GM19395 (cell line): ENCODE results near the gene EZR.

Experiments used
- ATAC-seq: cut with Tn5 transposase; IDR thresholded peaks from one replicate; pipeline ENCODE4 v1.9.1; 2021; ENCODE audit warnings: mild to moderate bottlenecking, moderate library complexity; ENCODE audit not compliant: unreplicated experiment

EZR gene

DNA sequence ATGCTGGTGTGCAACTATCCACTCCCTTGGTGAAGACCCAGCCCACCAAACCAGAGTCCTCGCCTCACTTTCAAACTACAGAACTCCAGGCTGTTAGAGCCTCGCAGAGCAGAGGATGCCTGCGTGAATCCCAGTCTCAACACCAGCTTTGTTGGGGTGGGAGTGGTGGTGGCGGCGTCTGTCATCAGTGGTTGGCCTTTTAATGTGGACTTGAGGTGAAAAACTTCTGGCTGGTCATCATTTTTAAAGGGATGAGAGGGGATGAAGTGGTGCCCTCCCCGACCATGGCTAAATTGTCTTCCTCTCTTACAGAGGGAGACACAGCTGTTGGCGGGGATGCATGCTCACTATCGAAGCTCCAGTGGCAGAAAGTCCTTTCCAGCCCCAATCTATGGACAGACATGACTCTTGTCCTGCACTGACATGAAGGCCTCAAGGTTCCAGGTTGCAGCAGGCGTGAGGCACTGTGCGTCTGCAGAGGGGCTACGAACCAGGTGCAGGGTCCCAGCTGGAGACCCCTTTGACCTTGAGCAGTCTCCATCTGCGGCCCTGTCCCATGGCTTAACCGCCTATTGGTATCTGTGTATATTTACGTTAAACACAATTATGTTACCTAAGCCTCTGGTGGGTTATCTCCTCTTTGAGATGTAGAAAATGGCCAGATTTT lies 54.9 kb downstream of the EZR start:
- ATAC-seq: no peak

DNA sequence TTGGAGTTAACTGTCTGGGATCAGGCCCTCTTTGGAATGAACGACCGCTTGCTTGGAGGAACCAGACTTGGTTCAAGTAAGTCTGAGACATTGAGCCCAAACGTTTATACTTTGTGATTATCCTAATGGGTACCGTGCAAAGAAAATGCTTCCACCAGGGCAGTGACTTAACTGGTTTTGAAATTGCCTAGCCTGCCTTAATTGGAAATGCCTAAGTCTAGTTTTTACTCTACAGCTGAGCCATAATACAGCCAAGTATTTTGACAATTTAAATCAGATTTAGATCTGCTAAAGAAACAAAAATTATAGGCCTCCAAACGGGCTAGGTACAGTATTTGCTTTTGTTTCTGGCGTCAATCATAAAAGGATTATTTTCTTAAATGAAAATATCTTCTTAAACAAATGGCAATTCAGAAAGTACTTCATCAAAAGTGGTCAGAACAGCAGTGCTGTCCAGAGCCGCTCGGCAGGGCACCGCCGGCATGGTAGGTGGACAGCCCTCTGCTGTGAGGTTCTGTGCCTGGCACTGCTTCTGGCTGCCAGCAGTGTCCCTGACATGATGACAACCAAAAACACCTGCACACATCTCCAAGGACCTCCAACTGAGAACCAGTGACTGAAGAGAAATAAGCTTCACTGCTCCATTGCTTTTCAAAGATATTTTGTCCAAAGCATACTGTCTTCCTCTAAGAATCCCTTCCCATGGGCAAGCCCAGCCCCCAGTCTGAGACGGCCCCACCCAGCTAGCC lies 55.6 kb downstream of the EZR start:
- ATAC-seq: no peak

DNA sequence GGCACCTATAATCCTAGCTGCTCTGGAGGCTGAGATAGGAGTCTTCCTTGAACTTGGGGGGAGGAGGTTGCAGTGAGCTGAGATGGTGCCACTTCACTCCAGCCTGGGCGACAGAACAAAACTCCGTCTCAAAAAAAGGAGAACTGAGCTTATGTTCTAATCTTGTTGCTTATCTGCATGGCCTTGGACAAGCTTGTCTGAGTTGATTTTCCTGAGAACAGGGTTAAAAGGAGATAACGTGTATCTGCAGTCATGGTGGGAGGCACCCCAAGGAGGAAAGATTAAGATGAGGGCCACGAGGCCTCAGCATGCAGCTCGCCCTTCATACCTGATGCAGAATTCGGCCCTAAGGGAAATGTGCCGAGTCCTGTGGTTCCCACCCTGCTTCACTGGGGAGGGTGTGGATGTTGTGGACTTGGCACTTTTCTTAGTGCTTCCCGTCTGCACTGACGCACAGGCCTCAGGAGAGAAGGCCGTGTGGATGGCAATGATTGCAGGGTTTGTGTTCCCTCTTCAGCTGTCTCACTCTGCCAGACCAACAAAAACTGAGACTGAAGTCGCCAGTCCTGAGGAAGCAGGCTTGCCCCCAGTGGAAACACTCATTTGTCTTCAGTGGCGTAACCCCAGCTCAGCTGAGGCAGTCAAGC lies 56.3 kb downstream of the EZR start:
- ATAC-seq: no peak

DNA sequence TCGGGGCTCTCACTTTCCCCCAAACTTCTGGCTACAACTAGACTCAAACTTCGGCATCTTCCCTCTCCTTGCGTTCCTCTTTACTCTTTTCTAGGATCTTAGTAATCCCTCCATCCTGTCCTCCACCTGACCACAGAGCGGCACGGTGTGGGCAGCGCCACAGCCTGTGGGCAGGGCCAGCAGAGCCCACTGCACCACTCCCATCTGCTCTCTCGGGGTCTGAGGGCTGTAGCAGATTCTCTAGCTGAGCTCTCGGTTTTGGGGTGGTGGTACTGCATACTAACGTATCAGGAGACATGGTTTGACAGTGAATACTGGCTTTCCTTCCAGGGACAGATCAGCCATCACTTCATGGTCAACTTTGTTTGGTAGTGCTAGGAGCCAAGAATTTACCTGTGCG lies 57.4 kb downstream of the EZR start:
- no peak for ATAC-seq

DNA sequence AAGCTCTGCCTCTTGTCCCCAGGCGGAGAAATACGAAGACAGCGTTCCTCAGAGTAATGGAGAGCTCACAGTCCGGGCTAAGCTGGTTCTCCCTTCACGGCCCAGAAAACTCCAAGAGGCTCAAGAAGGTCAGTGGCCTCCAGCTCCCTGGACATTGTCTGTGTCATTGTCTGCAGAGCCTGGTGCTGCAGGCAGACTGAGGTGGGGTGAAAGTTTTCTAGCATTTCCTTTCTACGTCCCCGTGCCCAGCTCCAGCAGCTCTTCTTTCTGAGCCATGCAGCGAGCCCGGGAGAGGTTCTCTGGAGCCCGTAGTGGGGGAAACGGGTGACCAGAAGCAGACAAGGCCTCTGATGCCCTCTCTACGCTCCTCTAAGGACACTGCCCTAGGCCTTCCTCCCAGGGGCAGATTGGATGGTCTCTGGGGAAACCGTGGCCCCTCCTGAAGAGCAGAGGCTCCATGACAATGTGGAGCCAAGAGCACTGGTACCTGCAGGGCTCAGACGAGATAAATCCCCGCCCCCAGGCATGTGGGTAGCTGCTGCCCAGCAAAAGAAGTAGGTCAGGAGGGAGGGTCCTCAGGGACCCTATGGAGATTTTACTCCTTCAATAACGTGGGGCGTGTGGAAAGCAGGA lies 58.4 kb downstream of the EZR start:
- no peak for ATAC-seq

DNA sequence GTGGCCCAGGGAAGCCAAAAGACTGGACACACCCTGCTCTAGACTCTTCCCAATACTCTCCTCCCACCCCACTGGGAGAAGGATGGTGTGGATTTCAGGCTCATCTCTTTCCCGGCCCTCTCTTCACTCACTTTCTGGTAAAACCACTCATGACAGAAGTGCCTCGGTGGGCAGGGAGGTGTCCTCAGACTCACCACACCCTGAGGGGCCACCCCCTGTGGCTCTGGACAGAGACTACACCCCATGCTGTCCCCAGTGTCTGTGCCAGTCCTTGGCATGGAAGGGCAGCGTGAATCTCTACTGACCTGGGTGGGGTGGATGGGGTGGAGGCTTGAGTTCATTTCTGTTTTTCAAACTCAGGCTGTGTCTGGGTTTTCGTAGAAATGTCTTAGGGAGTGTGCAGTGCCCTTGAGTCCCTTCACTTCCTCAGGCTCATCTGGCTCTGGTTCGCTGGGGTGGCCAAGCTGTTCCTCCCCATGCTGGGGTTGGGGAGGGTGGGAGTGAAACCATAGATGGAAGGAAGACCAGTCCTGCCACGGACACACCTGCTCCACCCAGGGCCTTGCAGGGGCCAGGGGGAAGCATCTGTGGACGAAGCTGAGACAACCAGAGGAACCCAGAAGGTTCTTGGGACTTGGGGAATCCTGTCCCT lies 59.1 kb downstream of the EZR start:
- no peak for ATAC-seq

DNA sequence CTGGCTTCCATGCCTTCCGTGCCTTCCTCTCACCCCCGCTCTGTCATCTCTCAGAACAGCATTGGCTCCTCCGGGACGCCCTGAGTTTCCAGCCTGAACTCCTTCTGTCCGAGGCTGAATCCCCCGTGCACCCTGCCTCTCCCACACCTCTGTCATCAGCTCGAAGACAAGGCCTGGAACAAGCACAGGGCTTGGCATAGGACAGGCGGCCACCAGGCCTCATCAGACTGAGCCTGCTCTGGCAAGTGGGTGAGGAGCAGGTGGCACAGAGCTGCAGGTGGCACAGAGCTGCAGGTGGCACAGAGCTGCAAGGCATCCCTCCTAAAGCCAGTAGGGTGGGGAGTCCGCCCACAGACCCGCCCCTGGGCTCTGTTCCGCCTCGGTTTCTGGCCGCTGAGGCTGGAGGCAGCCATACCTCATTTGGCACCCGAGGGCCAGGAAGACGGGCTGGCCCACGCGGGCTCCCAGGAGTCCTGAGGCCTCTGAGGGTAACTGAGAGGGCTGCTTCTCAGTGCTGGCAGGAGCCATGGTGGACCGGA lies 60.2 kb downstream of the EZR start:
- no peak for ATAC-seq

DNA sequence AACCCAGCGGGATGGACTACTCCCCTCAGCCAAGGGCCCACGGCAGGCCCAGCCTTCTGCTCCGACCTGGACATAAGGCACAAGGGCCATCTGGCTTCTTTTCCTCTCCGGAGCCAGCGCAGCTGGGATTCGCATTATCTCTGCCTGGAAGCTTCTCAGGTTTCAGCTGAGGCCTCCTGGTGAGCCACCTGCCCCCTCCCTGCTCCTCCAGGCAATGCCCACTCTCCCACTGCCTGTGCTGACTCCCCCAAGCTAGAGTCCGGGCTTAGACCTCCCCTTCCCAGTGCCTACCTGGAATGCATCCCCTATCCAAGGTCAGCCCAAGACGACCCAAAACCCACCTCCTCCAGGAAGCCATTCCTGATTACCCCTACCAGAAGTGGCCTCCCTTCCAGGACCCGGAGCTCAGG lies 60.7 kb downstream of the EZR start:
- ATAC-seq: no peak

DNA sequence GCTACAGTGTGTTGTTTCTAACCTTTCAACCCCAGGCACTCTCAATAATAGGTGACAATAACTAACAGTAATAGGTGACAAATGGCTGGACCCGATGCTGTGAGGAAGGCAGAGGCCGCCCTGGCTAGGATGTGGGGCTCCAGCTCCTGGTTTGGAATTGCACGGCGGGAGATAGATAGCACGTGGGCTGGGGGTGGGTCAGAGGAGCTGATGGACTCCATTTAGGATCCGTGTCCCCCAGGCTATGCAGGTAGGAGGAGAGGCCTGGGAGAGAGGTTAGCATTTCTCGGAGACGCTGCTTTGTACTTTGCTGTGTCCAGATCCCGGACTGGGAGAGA lies 61.4 kb downstream of the EZR start:
- no peak for ATAC-seq

DNA sequence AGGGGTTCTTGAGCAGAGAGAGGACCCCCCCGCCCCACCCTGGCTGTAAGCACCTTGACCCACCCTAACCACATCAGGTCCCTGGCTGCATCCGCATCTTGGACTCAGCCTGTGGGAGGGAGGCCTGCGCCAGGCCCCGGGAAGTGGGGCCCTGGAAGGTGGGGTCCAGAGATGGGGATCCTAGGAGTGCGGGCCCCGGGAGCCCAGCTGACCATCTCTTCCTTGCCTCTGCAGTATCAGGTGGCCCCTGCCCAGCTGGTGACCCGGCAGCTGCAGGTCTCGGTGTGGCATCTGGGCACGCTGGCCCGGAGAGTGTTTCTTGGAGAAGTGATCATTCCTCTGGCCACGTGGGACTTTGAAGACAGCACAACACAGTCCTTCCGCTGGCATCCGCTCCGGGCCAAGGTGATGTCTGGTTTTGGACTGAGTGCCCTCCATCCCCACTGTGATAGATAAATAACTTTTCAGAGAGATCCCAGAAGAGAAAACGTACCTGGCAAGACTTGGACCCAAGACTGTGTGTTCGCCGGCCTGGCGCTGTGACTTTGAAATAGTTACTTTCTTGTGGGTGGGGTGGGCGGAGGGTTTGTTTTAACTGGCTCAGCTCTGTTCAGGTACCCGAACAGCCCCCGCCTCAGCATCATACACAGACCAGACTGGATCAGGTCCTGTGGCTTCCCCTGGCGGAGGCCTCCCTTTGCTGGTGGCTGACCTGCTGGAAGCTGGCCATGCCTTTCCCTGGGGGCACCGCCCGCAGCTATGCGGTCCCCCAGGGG lies 62.0 kb downstream of the EZR start:
- ATAC-seq: no peak

DNA sequence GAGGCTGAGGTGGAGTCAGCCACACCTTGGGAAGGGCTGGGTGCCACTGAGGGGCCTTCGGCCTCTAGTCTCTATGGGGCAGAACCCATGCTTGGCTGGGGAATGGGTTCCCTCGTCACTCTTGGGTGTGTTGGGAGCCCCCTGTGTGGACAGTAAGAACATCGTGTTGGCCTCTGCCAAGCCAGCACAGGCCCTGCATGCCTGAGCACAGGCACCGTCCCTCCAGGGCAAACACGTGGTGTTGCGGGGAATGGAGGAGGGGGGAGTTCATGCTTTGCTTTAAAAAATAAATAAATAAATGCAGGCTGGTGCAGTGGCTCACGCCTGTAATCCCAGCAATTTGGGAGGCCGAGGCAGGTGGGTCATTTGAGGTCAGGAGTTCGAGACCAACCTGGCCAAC lies 63.0 kb downstream of the EZR start:
- no peak for ATAC-seq

DNA sequence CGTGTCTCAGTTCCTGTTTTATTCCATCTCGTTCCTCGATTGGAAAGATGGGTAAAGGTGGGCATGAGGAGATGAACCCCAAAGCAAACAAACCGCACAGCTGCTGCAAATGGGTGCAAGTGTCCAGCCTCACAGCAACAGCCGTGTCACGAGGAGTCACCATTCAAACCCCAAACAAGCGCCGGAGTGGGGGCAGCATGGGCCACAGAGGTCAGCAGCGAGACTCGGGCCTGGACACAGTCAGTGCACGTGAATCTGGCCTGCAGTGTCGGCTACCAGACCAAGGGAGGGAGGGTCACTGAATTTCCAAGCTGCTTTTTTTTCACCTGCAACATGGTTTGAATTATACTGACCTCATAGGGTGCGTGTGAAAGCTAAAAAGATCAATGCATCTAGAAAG lies 63.5 kb downstream of the EZR start:
- no peak for ATAC-seq

DNA sequence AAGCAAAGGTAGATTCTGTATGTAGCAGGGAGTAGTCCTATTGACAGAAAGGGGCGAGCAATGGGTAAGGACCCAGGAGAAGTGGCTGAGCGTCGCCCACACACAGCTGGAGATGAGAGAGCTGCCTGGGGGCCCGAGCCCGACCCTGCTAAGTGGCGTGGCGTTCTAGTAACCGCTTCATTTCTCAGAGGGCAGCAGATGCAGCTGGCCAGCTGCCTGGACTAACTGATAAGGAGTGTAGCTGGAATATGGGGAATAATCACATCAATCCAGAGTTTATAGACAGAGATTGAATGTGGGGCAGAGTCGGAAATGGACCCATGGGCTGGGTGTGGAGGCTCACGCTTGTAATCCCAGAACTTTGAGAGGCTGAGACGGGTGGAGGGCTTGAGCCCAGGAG lies 64.4 kb downstream of the EZR start:
- no peak for ATAC-seq

DNA sequence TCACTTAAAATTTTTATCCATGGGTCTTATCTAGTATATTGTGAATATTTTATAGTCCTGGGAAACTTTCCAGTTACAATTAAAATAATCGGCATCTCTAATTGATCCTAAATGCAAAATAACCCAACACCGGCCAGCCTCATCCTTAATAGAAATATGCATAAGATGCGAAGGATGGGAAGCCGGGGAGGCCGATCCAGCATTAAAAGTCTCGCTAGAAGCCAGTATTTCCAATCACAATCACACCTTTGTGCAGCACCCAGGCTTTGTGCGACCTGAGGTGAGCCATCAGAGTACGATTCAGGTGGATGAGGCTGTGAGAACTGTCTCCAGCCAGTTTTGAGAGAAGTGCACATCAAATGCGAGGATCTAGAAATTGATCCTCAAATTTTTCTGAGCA lies 65.4 kb downstream of the EZR start:
- no peak for ATAC-seq

DNA sequence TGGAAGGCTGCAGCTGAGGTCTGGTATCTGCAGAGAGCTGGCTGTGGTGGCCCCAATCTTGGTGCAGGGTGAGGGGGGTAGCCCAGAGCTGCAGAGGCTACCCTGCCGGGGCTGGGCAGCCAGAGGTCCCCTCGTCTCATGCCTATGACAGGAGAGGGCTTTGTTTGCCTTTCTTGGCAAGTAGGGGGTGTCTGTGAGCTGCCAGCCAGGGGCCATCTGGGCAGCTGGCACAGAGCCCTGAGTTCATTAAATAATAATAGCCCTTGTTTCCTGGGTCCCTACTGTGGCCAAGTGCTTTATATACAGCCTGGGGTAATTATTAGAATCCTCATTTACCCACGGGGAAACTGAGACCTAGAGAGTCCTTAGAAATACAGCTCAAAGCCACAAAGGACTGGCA lies 66.6 kb downstream of the EZR start:
- no peak for ATAC-seq

DNA sequence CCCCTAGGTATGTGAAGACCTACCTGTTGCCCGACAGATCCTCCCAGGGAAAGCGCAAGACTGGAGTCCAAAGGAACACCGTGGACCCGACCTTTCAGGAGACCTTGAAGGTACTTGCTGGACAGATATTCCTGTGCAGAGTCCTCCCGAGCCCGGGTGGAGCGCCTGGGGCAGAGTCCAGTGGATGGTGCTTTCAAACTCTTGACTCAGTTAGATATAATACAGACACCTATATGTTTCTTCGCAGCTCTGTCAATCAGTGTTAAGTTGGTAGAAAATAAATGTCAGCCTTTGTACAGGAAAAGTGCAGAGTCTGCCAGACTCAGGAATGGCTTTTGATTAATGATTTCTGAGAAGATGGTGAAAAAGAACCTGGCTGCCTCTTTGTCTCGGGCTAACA lies 67.2 kb downstream of the EZR start:
- no peak for ATAC-seq

DNA sequence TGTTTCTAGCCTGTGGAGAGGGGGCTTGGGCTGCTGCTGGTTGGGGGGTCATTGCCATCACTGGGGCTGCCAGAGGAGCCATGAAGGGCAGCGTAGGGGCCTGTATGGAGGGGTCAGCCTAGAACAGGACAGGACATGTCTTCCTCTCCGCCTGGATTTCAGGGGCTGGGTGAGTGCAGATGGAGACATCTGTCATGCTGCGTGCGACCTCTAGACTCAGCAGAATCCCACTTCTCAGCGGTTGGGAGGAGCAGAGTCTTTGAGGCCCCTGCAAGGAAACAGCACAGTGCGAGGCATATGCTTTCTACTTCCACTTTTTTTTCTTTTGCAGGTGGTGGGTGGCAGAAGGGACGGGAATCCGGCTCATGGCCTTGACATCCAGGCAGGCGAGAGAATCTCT lies 67.9 kb downstream of the EZR start:
- no peak for ATAC-seq

DNA sequence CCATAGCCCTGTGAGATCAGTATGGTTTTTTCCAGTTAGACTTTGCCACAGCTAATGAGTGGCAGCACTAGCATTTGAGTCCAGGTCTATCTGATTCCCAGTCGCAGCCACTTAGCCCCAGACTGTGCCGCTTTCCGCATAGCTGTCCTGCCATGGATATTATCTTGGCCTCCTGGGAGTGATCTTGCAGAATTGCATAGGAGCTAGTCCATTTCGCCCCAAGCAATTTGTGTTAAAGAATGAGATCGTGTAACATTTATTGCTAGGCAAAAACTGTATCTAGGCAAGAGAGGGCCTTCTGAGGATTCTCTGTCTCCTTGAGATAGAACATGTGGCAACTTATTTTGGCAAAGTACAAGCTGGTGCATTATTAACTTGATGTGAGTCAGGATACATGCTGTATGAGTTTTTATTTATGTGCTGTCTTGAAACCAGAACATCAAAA lies 74.2 kb downstream of the EZR start:
- ATAC-seq: no peak

DNA sequence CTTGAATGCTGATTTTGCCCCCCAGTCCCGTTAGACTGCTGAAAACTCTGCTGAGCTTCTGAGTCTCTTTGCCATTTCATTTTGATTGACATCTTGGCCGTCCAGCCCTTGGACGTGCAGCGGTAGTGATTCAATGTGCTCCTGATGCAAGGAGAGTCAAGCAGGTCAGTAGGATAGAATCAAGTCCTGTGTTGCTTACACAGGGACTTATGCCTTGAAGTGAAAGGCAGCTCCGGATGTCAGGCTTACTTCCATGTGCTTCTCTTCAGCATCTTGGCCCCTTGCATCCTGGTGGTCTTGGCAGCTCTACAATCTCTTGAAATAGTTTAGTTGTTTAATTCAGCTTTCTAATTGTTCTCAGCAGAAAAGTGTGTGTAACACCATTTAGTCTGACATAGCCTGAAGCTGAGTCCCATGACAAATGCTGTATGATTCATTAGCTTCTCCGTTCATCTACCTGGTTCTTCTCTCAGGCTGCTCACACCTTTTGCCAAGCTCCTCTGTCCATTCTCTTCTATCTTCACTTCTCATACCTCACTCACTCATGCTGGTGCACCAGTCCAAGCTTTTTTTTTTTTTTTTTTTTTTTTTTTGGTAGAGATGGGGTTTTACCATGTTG lies 76.0 kb downstream of the EZR start:
- ATAC-seq: no peak

DNA sequence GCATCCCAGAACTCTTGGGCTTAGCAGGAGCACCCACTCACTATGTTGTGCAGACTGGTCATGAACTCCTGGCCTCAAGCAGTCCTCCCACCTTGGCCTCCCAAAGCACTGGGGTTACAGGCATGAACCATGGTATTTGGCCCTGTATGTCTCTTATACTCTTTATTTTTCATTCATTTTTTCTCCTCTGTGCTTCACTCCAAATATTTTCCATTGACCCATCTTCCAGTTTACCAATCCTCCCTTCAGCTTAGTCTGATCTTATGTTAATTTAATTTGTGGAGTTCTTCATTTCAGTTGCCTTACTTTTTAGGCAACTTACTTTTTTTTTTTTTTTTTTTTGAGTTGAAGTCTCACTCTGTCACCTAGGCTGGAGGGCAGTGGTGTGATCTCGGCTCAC lies 79.5 kb downstream of the EZR start:
- ATAC-seq: no peak
